Mucosa of gallbladder (tissue), 1 donor: Measurements from ENCODE around the gene PTBP1. TPM values are rescaled to one million over a fixed set of nuclear protein-coding genes. Genes with fewer than 3 reads are reported as not detected.
"Not testable (repeated sequence)": the region's sequence is repeated elsewhere in the genome, so short reads cannot be mapped to it uniquely, and the experiment has no call there.

ENCODE experiments used
- DNase-seq: peaks from one replicate; pipeline ENCODE4 v3.0.0-alpha.2; 2020; ENCODE audit warnings: low spot score
- total RNA-seq: library from RNA; stranded (reverse); gene quantifications from one replicate; pipeline ENCODE4 v1.2.1, GENCODE V29; 2021
- donor health status: DM: no; HTN: no; CAD: no.

PTBP1 gene
- total RNA-seq, 1 donor from 2014 or later: 270 TPM

- not testable (repeated sequence) for DNase-seq
These were observed 56.5 kb downstream of the PTBP1 start for GRCh38 chr19:853614-854220.

DNA sequence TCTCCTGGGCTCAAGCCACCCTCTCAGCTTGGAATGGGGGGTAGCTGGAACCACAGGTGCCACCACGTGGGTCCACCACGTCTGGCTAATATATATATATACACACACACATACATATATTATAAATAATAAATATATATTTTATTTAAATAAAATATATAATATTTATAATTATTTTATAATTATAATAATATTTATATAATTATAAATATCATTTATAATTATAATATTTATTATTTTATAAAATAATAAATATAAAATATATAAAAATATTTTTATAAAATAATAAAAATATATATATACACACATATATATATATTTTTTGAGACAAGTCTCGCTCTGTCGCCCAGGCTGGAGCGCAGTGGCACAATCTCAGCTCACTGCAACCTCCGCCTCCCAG lies 57.3 kb downstream of the PTBP1 start:
- no peak for DNase-seq

DNA sequence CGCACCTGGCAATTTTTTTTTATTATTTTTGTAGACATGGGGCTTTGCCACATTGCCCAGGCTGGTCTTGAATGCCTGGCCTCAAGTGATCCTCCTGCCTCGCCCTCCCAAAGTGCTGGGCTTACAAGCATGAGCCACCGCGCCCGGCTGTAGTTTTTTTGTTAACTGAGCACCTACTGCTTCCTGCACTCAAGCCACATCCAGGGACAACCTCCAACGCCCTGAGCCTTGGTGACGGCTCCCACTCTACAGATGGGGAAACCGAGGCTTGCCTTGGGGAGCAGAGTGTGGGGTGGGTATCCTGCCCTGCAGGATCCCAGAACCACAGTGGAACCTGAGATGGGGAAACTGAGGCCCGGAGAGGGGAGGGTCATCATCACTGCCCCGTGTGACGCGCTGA lies 57.9 kb downstream of the PTBP1 start:
- DNase-seq: no peak

GRCh38 chr19:855566-856120 lies 58.4 kb downstream of the PTBP1 start:
- DNase-seq: no peak

DNA sequence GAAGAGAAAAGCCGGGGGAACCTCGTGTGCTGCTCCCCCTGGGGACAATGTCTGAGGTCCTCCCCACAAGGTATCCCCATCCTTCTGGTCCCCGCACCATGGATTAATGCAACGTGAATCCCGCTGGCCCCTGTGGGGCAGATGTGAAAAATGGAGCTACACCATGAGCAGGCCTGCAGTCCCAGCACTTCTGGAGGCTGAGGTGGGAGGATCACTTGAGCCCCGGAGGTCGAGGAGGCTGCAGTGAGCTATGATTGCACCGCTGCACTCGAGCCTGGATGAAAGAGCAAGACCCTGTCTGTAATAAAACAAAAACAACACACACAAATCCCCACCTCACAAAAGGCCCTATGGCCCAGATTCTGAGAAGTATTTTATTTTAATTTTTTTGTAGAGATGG lies 61.0 kb downstream of the PTBP1 start:
- no peak for DNase-seq

- no peak for DNase-seq
These were observed 61.9 kb downstream of the PTBP1 start, which contains the start of gene CFD for GRCh38 chr19:858868-859843. CFD (plus strand) TSS chr19:859664; CDS start chr19:859690, 26 bp downstream.

DNA sequence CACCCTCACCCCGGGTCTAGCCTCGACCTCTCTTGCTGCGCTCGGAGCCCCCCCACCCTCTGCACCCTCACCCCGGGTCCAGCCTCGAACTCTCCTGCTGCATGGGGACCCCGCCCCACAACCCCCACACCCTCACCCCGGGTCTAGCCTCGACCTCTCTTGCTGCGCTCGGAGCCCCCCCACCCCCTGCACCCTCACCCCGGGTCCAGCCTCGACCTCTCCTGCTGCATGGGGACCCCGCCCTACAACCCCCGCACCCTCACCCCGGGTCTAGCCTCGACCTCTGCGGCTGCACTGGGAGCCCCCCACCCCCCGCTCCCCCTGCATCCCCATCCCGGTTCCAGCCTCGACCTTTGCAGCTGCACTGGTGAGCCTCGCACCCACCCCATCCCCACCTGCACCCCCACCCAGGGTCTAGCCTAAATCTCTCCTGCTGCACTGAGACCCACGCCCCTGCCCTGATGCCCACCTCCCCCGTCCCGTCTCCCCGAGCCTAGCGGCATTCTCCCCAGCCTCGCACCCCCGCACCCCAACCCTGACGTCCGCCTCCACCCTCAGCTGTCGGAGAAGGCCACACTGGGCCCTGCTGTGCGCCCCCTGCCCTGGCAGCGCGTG lies 64.0 kb downstream of the PTBP1 start:
- no peak for DNase-seq

Other genes starting within 250 kb of the PTBP1 start
- 480 TPM for gene BSG, start 224.9 kb upstream of the PTBP1 start, total RNA-seq
- 0.40 TPM for gene HCN2, start 207.6 kb upstream of the PTBP1 start, total RNA-seq
- 56.0 TPM for gene POLRMT, start 163.9 kb upstream of the PTBP1 start, total RNA-seq
- 0.17 TPM for gene FGF22, start 157.6 kb upstream of the PTBP1 start, total RNA-seq
- 34.8 TPM for gene RNF126, start 134.2 kb upstream of the PTBP1 start, total RNA-seq
- 39.1 TPM for gene FSTL3, start 121.1 kb upstream of the PTBP1 start, total RNA-seq
- gene PRSS57, start 102.0 kb upstream of the PTBP1 start, total RNA-seq: not detected
- 26.1 TPM for gene PALM, start 88.5 kb upstream of the PTBP1 start, total RNA-seq
- 79.4 TPM for gene MISP, start 46.3 kb upstream of the PTBP1 start, total RNA-seq
- gene PLPPR3, start 24.5 kb downstream of the PTBP1 start, total RNA-seq: 0.20 TPM
- not detected for gene AZU1, start 30.4 kb downstream of the PTBP1 start, total RNA-seq
- not detected for gene PRTN3, start 43.5 kb downstream of the PTBP1 start, total RNA-seq
- not detected for gene ELANE, start 54.9 kb downstream of the PTBP1 start, total RNA-seq
- gene CFD, start 62.2 kb downstream of the PTBP1 start, total RNA-seq: 133 TPM
- 66.9 TPM for gene MED16, start 95.7 kb downstream of the PTBP1 start, total RNA-seq
- not detected for gene RNU6-9, start 96.0 kb downstream of the PTBP1 start, total RNA-seq
- gene R3HDM4, start 115.8 kb downstream of the PTBP1 start, total RNA-seq: 47.5 TPM
- gene KISS1R, start 119.9 kb downstream of the PTBP1 start, total RNA-seq: 0.17 TPM
- gene ARID3A, start 128.6 kb downstream of the PTBP1 start, total RNA-seq: 7.0 TPM
- gene WDR18, start 186.9 kb downstream of the PTBP1 start, total RNA-seq: 52.5 TPM
- 0.06 TPM for gene GRIN3B, start 203.0 kb downstream of the PTBP1 start, total RNA-seq
- 182 TPM for gene TMEM259, start 223.7 kb downstream of the PTBP1 start, total RNA-seq
- gene RNU6-2, start 224.1 kb downstream of the PTBP1 start, total RNA-seq: not detected
- gene CNN2, start 229.2 kb downstream of the PTBP1 start, total RNA-seq: 104 TPM
- 49.0 TPM for gene ABCA7, start 242.7 kb downstream of the PTBP1 start, total RNA-seq